Smooth muscle cell (in vitro differentiated cells): Measurements from ENCODE around the gene LAMA3. TPM values are rescaled to one million over a fixed set of nuclear protein-coding genes. Genes with fewer than 3 reads are reported as not detected.

Source experiments
- DNase-seq: peaks from one replicate; lab custom pipeline; 2025; ENCODE audit not compliant: unreplicated experiment; lab: John Stamatoyannopoulos, UW
- H2AFZ ChIP-seq: fragments of 200-600 bp; sonication (generic); 2 replicates; pipeline ENCODE4 v1.6.0; 2016; ENCODE audit warnings: antibody characterized with exemption, low read depth, mild to moderate bottlenecking
- H3F3A ChIP-seq: fragments of 200-600 bp; sonication (generic); 2 replicates; pipeline ENCODE4 v1.6.0; 2017; ENCODE audit warnings: antibody characterized with exemption, low read depth
- H3K27ac ChIP-seq: fragments of 200-600 bp; sonication (generic); 2 replicates; pipeline ENCODE4 v1.5.1; 2016; ENCODE audit warnings: low read depth, mild to moderate bottlenecking
- H3K27me3 ChIP-seq: fragments of 200-600 bp; sonication (generic); 2 replicates; pipeline ENCODE4 v1.6.1; 2016; ENCODE audit warnings: low read depth, mild to moderate bottlenecking
- H3K36me3 ChIP-seq: fragments of 200-600 bp; sonication (generic); 2 replicates; pipeline ENCODE4 v1.5.1; 2016; ENCODE audit warnings: low read depth
- H3K4me1 ChIP-seq: fragments of 200-600 bp; sonication (generic); 2 replicates; pipeline ENCODE4 v1.5.1; 2016; ENCODE audit warnings: low read depth
- H3K4me2 ChIP-seq: fragments of 200-600 bp; sonication (generic); 2 replicates; pipeline ENCODE4 v1.6.0; 2016; ENCODE audit warnings: mild to moderate bottlenecking
- H3K4me3 ChIP-seq: fragments of 200-600 bp; sonication (generic); 2 replicates; pipeline ENCODE4 v1.5.1; 2016; ENCODE audit warnings: mild to moderate bottlenecking
- H3K79me2 ChIP-seq: fragments of 200-600 bp; sonication (generic); 2 replicates; pipeline ENCODE4 v1.6.0; 2016; ENCODE audit warnings: low read depth, mild to moderate bottlenecking
- H3K9ac ChIP-seq: fragments of 200-600 bp; sonication (generic); 2 replicates; pipeline ENCODE4 v1.6.0; 2016; ENCODE audit warnings: low read depth
- H3K9me3 ChIP-seq: fragments of 200-600 bp; sonication (generic); replicated peaks from 2 replicates; pipeline ENCODE4 v1.5.1; 2016; ENCODE audit warnings: low read depth
- H4K20me1 ChIP-seq: fragments of 200-600 bp; sonication (generic); 2 replicates; pipeline ENCODE4 v1.6.0; 2016; ENCODE audit warnings: low read depth
- WGBS: methylation state at CpG from one replicate; pipeline ENCODE4 v1.1.7; 2016; ENCODE audit warnings: low lambda C conversion rate; 5-methylcytosine and 5-hydroxymethylcytosine counted together
- polyA plus RNA-seq: library from polyadenylated mRNA; unstranded; fragments of >200 nt; fragmentation: Nextera tagmentation; extraction: Ambion mirVana; gene quantifications from 2 replicates; pipeline ENCODE4 v1.2.1, GENCODE V29; 2016
- total RNA-seq: library from RNA; depleted of rRNA; stranded (reverse); fragments of >200 nt; gene quantifications from 2 replicates; pipeline ENCODE4 v1.2.3, GENCODE V29; 2014
- TF ChIP-seq, protein P1 (sequence below): fragments of 200-600 bp; sonication (generic); IDR thresholded peaks from 2 replicates; pipeline ENCODE4 v1.5.1; 2017; ENCODE audit warnings: borderline replicate concordance, mild to moderate bottlenecking, antibody characterized with exemption; ENCODE audit not compliant: insufficient read depth, poor library complexity, severe bottlenecking

Gene LAMA3
- total and polyA plus RNA-seq, 2 experiments from 2014 or later, result 7.8 to 23.1 TPM

DNA sequence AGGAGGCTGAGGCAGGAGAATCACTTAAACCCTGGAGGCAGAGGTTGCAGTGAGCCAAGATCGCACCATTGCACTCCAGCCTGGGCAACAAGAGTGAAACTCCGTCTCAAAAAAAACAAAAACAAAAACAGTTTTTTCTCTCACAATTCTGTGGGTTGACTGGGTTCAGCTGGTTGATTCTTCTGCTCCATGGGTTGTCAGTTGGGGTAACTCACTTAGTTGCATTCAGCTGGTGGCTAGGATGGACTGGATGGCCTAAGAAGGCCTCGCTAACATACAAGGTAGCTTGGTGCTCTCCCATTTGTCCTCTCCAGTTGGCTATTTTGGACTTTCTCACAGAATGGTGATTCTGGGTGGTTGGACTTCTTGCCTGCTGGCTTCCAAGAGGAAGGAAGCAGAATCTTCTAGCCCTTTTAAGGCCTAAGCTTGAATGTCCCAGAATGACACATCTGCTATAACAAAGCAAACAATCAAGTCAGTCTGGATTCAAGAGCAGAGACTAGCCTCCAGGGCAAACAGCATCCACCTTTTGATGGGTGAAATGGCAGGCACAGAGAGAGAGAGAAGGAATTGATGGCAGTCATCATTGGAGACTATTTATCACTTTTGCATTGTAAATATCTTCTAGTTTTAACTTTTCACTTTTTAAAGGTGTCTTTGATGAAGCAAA lies 17.9 kb downstream of the LAMA3 start:
- Histone ChIP-seq H3K9me3 (no peaks in the 10 kb centered on the region), H3K4me1 (no peaks in the 10 kb centered on the region), H3K36me3 (no peaks in the 10 kb centered on the region), H2AFZ (no peak overlapping the region), H3F3A (no peaks in the 10 kb centered on the region), H3K9ac (no peak overlapping the region), H3K4me2 (no peak overlapping the region), H4K20me1 (no peaks in the 10 kb centered on the region), H3K4me3 (no peak overlapping the region), H3K79me2 (no peaks in the 10 kb centered on the region), H3K27ac (no peak overlapping the region), H3K27me3 (peaks cover 2% of the 10 kb centered on the region)
- DNase-seq, result no peak
- TF ChIP-seq, protein P1, sequence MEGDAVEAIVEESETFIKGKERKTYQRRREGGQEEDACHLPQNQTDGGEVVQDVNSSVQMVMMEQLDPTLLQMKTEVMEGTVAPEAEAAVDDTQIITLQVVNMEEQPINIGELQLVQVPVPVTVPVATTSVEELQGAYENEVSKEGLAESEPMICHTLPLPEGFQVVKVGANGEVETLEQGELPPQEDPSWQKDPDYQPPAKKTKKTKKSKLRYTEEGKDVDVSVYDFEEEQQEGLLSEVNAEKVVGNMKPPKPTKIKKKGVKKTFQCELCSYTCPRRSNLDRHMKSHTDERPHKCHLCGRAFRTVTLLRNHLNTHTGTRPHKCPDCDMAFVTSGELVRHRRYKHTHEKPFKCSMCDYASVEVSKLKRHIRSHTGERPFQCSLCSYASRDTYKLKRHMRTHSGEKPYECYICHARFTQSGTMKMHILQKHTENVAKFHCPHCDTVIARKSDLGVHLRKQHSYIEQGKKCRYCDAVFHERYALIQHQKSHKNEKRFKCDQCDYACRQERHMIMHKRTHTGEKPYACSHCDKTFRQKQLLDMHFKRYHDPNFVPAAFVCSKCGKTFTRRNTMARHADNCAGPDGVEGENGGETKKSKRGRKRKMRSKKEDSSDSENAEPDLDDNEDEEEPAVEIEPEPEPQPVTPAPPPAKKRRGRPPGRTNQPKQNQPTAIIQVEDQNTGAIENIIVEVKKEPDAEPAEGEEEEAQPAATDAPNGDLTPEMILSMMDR, result no peak
- 93% methylated on average over 3 of the region's 3 CpGs for WGBS

DNA sequence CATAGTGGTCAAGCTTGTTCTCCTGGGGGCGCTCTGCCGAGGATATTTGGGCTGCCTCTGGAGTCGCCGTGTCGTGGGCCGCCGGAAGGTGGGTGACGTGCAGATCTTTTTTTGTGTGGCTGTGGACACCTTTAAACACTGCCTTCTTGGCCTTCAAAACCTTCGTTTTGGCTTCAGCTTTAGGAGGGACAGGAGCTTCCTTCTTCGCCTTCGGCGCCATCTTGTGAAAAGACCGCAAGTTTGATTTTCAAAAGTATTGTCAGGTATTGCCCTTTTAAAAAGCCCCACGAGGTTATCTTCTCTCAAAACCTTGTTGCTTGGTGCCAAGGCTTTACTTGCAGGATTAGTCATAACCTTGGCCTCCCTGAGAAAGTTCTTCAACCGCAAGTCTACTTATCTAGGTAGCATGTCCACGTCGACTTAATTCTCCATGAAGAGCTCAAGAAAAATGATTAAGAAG lies 20.8 kb downstream of the LAMA3 start:
- Histone ChIP-seq H3K36me3 (no peaks in the 10 kb centered on the region), H2AFZ (no peak overlapping the region), H3K4me1 (no peaks in the 10 kb centered on the region), H3F3A (no peaks in the 10 kb centered on the region), H3K27ac (no peak overlapping the region), H3K27me3 (no peaks in the 10 kb centered on the region), H3K9ac (no peak overlapping the region), H3K4me3 (no peak overlapping the region), H3K79me2 (no peaks in the 10 kb centered on the region), H3K4me2 (no peak overlapping the region), H3K9me3 (no peaks in the 10 kb centered on the region), H4K20me1 (no peaks in the 10 kb centered on the region)
- 81% methylated on average over 17 of the region's 17 CpGs for WGBS
- TF ChIP-seq, protein P1, result no peak
- no peak for DNase-seq

DNA sequence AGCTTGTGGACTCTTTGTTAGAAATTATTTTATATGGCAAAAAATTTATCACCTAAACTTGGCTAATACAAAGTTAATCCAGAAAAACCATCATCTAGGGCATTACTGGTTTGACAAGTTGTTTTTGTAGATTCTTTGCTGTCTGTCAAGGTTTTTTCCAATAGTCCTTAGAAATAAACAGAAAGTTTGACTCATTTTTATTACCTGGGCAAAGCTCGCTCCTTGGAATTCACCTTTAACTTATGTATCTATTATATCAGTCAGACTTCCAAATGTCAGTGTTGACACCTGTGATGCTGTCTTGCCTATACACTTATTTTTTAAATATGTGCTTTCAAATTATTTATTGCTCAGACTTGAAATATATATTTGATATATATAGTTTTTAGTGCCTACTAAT lies 21.7 kb downstream of the LAMA3 start:
- DNase-seq, result no peak
- TF ChIP-seq, protein P1, result no peak
- Histone ChIP-seq H3K36me3 (no peaks in the 10 kb centered on the region), H3K79me2 (no peaks in the 10 kb centered on the region), H3K9ac (no peak overlapping the region), H3K4me2 (no peak overlapping the region), H3F3A (no peaks in the 10 kb centered on the region), H3K27me3 (no peaks in the 10 kb centered on the region), H3K4me1 (no peaks in the 10 kb centered on the region), H2AFZ (no peak overlapping the region), H4K20me1 (no peaks in the 10 kb centered on the region), H3K4me3 (no peak overlapping the region), H3K27ac (no peak overlapping the region), H3K9me3 (no peaks in the 10 kb centered on the region)
- 88% methylated on average over 1 of the region's 1 CpG for WGBS

DNA sequence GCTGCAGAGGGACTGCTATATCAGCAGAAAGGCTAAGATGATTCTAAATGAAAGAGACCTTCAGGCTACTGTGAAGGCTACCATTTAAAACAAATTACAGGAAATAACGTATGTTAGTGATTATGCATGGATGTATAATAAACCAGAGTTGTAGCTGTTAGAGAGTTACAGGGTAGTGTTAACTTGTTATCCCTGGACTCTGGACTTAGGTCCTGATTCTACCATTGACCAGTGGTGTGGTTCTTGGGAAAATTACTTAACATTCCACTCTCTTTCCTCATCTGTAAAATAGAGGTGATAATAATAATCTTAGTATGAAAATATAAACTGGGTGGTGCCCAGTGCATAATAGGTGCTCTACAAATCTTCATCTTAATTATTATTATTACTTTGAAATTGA lies 22.2 kb downstream of the LAMA3 start:
- Histone ChIP-seq H3K36me3 (no peaks in the 10 kb centered on the region), H3K4me3 (no peak overlapping the region), H3K9me3 (no peaks in the 10 kb centered on the region), H3F3A (no peaks in the 10 kb centered on the region), H3K27ac (no peak overlapping the region), H3K27me3 (no peaks in the 10 kb centered on the region), H2AFZ (no peak overlapping the region), H3K4me1 (no peaks in the 10 kb centered on the region), H4K20me1 (no peaks in the 10 kb centered on the region), H3K79me2 (no peaks in the 10 kb centered on the region), H3K4me2 (no peak overlapping the region), H3K9ac (no peak overlapping the region)
- WGBS, result 65% methylated on average over 1 of the region's 1 CpG
- no peak for DNase-seq
- TF ChIP-seq, protein P1, result no peak
